ENCODE results near the gene KCTD1. TPM values are rescaled to one million over a fixed set of nuclear protein-coding genes. Genes with fewer than 3 reads are reported as not detected.

The KCTD1 gene
- total RNA-seq, 1 experiment from 2014 or later = 4.1 TPM

DNA sequence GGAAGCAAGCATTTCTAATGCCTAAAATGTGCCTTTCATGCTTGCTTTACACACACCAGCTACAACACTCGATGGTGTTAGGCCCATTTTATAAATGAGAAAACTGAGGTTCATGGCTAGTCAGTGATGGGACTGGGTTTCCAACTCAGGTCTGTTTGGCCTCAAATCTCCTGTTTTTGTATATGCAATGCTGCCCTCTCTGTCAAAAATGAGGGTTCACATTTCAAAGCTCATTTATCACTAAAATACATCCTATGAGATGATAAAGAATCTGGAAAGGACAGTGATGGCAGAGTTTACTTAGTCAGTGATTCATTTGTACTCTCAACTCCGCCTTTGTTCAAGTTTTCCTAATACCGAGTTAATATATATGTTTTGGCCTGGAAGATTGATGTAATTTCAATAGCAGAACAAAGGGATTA lies 92.3 kb downstream of the KCTD1 start:
- ChIA-PET CTCF (interaction anchor here (1.0 kb wide), 1 partner anchor 72 kb away, joined by 5 read pairs; no protein-coding TSS in a partner anchor), POLR2A (ENCODE audit: low non-redundant PET) (no interaction called here)
- no peaks in the 10 kb centered on the region for H3K9me3 ChIP-seq (ENCODE audit: low read depth, low read length, poor library complexity, severe bottlenecking)
- no peaks in the 10 kb centered on the region for H3K36me3 ChIP-seq (ENCODE audit: insufficient read depth, low read length, poor library complexity, severe bottlenecking)
- BruUV-seq (replicated peaks) = no TSS peak
- H3K4me1 ChIP-seq (ENCODE audit: insufficient read depth, low read length, poor library complexity, severe bottlenecking) = no peaks in the 10 kb centered on the region
- H3K4me3 ChIP-seq (ENCODE audit: low read depth, low read length, poor library complexity, severe bottlenecking) = no peak overlapping the region
- DNase-seq (ENCODE audit: low spot score) = no peak
- no peak overlapping the region for H3K27ac ChIP-seq (ENCODE audit: low read depth, low read length, poor library complexity, severe bottlenecking)
- TF ChIP-seq, protein P1, sequence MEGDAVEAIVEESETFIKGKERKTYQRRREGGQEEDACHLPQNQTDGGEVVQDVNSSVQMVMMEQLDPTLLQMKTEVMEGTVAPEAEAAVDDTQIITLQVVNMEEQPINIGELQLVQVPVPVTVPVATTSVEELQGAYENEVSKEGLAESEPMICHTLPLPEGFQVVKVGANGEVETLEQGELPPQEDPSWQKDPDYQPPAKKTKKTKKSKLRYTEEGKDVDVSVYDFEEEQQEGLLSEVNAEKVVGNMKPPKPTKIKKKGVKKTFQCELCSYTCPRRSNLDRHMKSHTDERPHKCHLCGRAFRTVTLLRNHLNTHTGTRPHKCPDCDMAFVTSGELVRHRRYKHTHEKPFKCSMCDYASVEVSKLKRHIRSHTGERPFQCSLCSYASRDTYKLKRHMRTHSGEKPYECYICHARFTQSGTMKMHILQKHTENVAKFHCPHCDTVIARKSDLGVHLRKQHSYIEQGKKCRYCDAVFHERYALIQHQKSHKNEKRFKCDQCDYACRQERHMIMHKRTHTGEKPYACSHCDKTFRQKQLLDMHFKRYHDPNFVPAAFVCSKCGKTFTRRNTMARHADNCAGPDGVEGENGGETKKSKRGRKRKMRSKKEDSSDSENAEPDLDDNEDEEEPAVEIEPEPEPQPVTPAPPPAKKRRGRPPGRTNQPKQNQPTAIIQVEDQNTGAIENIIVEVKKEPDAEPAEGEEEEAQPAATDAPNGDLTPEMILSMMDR (conservative IDR thresholded peaks at IDR 0.05; ENCODE audit: low read depth, low read length) = 0 out of 2 replicates have a peak, but pooled peaks have one; percentile 24
- no peak for TF ChIP-seq EZH2 (IDR thresholded peaks at IDR 0.05; ENCODE audit: borderline replicate concordance, low read depth, low read length, poor library complexity, severe bottlenecking)
- no peaks in the 10 kb centered on the region for H3K27me3 ChIP-seq (replicated peaks; ENCODE audit: insufficient read depth, low read depth, low read length, poor library complexity)
- intact Hi-C loops (cut with micrococcal nuclease; ENCODE audit: unreplicated experiment) = no loop called here

DNA sequence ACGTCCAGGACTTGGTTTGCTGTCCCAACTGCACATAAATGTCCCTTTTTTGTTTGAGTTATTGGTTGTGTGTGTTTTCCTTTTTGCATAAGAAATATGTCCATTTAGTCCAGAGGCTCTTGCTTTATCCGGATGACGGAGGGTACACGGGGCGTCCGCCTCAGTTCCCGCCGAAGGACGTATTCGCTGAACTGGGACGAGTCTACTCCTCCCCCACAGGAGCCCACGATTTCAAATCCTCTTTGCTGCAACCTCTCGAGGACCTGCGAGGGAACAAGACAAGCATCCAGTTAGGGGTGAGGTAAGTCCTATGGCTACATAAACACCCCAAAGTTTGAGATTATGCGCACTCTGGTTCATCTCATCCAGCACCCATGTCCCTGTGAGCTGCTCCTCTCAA lies 92.7 kb downstream of the KCTD1 start:
- no peak for DNase-seq (ENCODE audit: low spot score)
- no peaks in the 10 kb centered on the region for H3K36me3 ChIP-seq (ENCODE audit: insufficient read depth, low read length, poor library complexity, severe bottlenecking)
- TF ChIP-seq EZH2 (IDR thresholded peaks at IDR 0.05; ENCODE audit: borderline replicate concordance, low read depth, low read length, poor library complexity, severe bottlenecking) = no peak
- TF ChIP-seq, protein P1 (conservative IDR thresholded peaks at IDR 0.05; ENCODE audit: low read depth, low read length) = no peak
- no peaks in the 10 kb centered on the region for H3K27me3 ChIP-seq (replicated peaks; ENCODE audit: insufficient read depth, low read depth, low read length, poor library complexity)
- H3K9me3 ChIP-seq (ENCODE audit: low read depth, low read length, poor library complexity, severe bottlenecking) = no peaks in the 10 kb centered on the region
- H3K4me1 ChIP-seq (ENCODE audit: insufficient read depth, low read length, poor library complexity, severe bottlenecking) = no peaks in the 10 kb centered on the region
- no TSS peak for BruUV-seq (replicated peaks)
- intact Hi-C loops (cut with micrococcal nuclease; ENCODE audit: unreplicated experiment) = no loop called here
- CTCF ChIA-PET = interaction anchor here (1.0 kb wide), 1 partner anchor 72 kb away, joined by 5 read pairs; no protein-coding TSS in a partner anchor
- no peak overlapping the region for H3K4me3 ChIP-seq (ENCODE audit: low read depth, low read length, poor library complexity, severe bottlenecking)
- POLR2A ChIA-PET (ENCODE audit: low non-redundant PET) = no interaction called here
- no peak overlapping the region for H3K27ac ChIP-seq (ENCODE audit: low read depth, low read length, poor library complexity, severe bottlenecking)

DNA sequence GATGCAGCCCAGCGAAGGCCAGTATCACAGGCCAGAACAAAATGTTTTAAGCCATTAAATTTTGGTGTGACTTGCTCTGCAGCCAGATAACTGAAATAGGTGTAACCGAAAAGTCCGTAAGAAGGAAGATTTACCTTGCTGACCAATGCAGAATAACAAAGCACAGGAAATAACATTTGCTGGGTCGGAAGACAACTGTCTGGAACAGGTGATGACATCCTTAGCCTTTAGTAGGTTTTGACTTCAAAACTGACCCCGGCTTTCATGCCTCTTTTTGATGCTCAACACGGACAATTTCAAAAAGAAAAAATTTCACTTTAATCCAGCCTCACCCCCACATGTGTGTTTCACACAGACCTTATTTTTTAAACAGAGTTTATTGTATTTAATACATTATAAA lies 93.7 kb downstream of the KCTD1 start:
- ChIA-PET POLR2A (ENCODE audit: low non-redundant PET) (no interaction called here), CTCF (no interaction called here)
- BruUV-seq (replicated peaks) = no TSS peak
- Histone ChIP-seq H3K4me3 (ENCODE audit: low read depth, low read length, poor library complexity, severe bottlenecking) (no peak overlapping the region), H3K36me3 (ENCODE audit: insufficient read depth, low read length, poor library complexity, severe bottlenecking) (no peaks in the 10 kb centered on the region), H3K27ac (ENCODE audit: low read depth, low read length, poor library complexity, severe bottlenecking) (no peak overlapping the region), H3K9me3 (ENCODE audit: low read depth, low read length, poor library complexity, severe bottlenecking) (no peaks in the 10 kb centered on the region), H3K27me3 (replicated peaks; ENCODE audit: insufficient read depth, low read depth, low read length, poor library complexity) (no peaks in the 10 kb centered on the region), H3K4me1 (ENCODE audit: insufficient read depth, low read length, poor library complexity, severe bottlenecking) (no peaks in the 10 kb centered on the region)
- DNase-seq (ENCODE audit: low spot score) = no peak
- TF ChIP-seq, protein P1 (conservative IDR thresholded peaks at IDR 0.05; ENCODE audit: low read depth, low read length) = no peak
- no peak for TF ChIP-seq EZH2 (IDR thresholded peaks at IDR 0.05; ENCODE audit: borderline replicate concordance, low read depth, low read length, poor library complexity, severe bottlenecking)
- intact Hi-C loops (cut with micrococcal nuclease; ENCODE audit: unreplicated experiment) = no loop called here
